ENCODE results near the gene PPP1R13B. TPM values are rescaled to one million over a fixed set of nuclear protein-coding genes. Genes with fewer than 3 reads are reported as not detected.

The PPP1R13B gene
- total RNA-seq, 2 donors from 2014 or later: 63.0 to 89.3 TPM

DNA sequence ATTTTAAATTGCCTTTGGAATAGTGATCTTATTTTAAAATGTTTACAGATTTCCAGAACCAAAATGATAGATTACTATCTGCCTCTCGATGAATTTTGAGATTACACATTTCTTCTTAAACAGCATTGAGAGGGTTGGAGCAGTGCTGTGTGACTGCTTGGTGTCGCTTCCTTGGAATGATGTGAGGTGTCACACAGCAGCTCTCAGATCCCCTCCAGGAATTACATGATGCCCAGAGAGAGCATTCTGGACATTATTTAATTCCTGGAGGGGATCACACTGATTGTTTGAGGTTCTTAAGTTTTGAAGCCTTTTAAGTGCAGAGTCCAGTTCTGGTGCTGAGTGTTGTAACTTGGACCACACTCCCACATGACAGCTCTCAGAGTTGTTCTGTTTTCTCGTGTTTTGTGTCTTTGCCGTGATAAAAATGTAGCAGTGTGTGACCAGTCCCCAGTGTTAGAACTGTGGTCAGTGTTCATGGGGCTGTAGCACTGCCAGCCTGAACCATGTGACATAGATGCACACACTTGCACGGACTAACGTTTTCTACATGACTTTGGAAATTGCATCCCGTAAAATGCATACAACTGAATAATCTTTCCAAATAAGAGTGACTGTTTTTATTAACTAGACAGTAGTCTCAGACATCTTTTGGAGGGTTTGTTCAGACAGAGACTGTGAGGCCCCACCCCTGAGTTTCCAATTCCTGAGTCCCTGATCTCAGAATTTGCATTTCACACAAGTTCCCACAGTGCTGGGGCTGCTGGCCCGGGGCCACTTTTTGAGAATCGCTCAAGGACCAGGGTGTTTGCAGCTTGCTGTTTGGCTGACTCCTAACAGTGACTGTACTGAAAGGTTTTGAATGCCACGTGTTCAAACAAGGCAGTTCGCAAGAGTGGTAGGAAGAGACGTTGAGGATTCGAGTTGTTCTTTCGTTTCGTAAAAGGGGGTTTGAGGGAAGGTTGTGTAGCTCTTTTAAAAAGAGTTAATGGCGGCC is 158.2 kb downstream of the PPP1R13B start:
- peak; percentile 72 for DNase-seq
- ATAC-seq: peak; percentile 68 to 72
- intact Hi-C loops (cut with DNase I): no loop called here

DNA sequence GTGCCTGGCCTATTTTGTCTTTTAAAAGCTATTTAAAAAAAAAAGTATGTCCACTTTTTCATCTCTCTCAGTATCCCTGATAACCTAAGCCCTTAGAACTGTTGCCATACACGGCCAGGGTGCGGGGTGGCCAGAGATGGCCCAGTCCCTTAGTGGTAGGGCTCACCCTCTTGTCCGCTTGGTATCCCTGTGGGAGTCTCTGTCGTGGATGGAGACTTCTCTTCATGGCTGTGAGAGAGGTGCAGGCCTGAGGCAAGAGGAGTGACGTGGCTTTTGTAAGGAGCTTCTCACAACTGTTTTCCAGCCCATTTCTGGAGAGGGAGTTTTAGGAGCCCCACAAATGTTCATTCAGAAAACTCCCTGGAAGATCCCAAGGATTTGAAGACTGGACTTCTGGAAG is 158.9 kb downstream of the PPP1R13B start:
- no peak for ATAC-seq
- DNase-seq: no peak
- intact Hi-C loops (cut with DNase I): no loop called here

DNA sequence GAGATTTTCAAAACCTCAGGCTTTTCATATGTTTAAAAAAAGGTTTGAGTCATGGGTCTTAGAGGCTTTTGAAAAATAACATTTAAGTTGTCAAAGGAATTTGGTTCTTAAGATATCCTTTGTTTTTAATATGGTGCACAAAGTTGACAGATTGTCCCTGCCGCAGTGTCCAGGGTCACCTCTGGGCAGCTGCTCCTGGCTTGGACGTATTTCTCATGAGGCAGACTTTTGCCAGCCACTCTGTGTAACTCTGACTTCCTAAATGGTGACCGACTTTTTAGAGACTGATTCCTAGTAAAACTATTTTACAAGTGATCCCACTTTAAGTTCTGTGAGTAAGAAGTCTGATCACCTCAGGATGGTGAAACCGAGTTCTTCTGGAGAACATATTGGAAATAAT is 159.7 kb downstream of the PPP1R13B start:
- DNase-seq (no peak), ATAC-seq (no peak)
- intact Hi-C loops (cut with DNase I): no loop called here

DNA sequence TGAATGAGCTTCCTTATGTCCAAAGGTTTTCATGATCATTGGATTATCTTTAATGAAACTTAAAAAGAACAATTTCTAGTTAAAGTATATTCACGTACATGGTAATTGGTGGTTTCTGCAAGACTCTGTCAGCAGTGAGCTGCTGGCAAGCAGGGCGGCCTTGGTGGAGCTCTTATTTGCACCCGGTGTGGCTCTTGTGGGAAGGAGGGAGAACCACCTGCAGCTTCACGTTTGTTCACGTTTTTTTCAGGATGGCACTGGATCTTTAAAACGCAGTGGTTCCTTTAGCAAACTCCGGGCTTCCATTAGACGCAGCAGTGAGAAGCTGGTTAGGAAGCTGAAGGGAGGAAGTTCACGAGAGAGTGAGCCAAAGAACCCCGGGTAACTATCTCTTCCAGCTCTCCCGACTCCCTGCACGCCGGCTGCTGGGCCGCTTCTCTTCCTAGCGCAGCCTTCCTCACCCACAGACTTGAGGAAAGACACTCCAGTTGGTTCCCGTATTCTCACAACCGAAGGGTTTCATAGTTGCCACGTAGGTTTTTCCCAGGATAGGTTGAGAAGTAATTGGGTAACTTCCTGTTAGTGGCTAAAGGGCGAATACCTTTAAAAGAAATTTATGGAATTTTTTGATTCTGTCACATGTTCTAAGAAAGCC is 160.4 kb downstream of the PPP1R13B start:
- intact Hi-C loops (cut with DNase I): no loop called here
- peak; percentile 6 to 12 for ATAC-seq
- DNase-seq: no peak

DNA sequence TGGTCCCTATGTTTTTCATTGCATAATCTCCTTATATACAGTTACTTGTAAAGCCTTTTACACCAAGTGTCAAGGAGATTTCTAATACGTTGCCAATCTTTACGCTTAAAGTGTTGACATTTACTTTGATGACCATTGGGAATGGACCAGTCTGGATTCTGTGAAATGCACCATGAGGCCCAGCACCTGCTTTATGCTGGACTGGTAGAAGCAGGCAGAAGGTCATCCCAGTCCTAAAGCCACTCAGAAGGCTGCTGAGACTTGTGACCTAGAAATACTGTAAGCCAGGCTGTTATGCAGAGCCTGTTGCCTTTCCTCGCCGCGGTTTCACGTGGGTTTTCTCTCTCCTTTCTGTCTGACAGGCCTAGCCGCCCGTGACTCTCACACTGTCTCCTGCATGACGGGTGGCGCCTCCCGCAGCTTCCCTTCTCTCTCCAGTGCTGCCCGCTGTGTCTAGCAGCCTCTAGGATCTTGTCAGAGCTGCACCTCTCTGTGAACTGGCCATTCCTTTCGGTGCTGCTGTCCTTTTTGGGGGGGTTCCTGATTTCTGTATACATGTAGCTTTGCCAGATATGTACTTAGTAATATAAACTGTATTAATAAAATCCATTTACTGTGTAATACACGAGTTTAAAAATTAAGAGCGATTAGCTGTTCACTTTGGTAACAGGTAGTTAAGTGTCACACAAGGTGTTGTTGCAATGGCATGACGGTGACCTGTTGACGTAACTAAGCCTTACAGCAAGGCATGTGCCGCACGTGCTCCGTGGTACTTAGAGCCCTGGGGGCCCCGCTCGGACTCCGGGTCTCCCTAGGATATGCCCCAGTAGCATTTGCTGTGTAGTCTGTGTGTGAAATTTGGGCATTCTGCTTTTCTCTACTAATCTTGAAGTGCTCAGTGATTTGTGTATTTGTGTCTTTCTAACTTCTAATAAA is 161.8 kb downstream of the PPP1R13B start:
- no peak for DNase-seq
- peak in 1 of 2 donors; percentile 68 for ATAC-seq
- intact Hi-C loops (cut with DNase I): no loop called here

DNA sequence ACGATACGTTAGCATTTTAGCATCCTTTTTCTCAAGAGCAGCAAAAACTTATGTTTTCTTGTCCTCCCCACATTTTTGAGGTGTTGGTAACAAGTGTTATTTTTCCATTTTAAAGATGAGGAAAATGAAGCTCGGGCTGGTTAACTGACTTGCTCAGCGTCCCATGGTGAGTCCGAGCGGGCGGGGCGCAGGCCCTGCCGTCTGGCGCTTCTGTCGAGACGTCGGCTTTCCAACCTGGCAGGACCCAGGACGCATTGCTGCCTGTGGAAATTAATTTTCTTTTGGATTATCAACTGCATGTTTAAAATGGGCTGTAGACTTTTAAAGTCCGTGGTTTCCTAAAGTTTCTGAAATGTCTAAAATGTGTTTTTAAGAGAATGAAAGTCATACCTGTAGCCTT is 162.5 kb downstream of the PPP1R13B start:
- no peak for DNase-seq
- intact Hi-C loops (cut with DNase I): no loop called here
- no peak for ATAC-seq

DNA sequence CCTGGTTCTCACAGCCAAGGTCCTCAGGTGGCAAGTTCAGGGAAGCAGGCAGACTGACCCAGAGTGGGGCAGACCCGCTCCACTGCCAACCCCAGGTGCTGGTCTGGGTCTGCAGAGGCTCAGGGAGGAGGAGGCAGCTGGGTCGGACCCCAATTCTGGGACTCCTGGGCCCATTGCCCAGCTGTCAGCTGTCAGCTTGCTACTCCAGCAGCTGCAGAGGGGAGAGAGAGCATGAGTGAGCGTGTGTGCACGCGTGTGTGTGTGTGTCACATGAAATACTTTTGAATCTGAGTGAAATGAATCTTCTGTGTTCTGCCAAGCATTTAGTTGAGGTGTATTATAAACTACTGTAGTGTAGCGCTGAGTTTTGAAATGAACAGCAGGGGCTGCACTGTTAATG is 162.9 kb downstream of the PPP1R13B start:
- intact Hi-C loops (cut with DNase I): no loop called here
- DNase-seq: no peak
- ATAC-seq: peak in 1 of 2 donors; percentile 11

Other genes with a start within 250 kb of the PPP1R13B start
- 100 to 1,000 TPM; 118 to 139 TPM for gene KLC1, start 218.4 kb downstream of the PPP1R13B start, total RNA-seq
- 1 to 10 TPM; 3.8 to 4.4 TPM for gene XRCC3, start 132.1 kb downstream of the PPP1R13B start, total RNA-seq
- 10 to 100 TPM; 47.0 to 48.7 TPM for gene ZFYVE21, start 131.8 kb downstream of the PPP1R13B start, total RNA-seq
- 10 to 100 TPM in 1 of 2 donors, 1 to 10 TPM in 1; 3.5 to 12.1 TPM for gene TDRD9, start 80.9 kb upstream of the PPP1R13B start, total RNA-seq
- 10 to 100 TPM; 11.6 to 14.9 TPM for gene RD3L, start 95.0 kb upstream of the PPP1R13B start, total RNA-seq
- gene ASPG, start 238.1 kb upstream of the PPP1R13B start, total RNA-seq: 100 to 1,000 TPM in 1 of 2 donors, 10 to 100 TPM in 1; 92.0 to 168 TPM